A673 (cell line): Measurements from ENCODE around the gene SAFB2.

Experiments
- EZH2 ChIP-seq: fragments of 200-600 bp; sonication (generic); IDR thresholded peaks from 2 replicates; pipeline ENCODE4 v1.6.1; 2017; ENCODE audit warnings: borderline replicate concordance, low read depth, mild to moderate bottlenecking, mixed read lengths, antibody characterized with exemption, low read length; ENCODE audit not compliant: poor library complexity, severe bottlenecking
- TF ChIP-seq, protein P1 (sequence below): fragments of 300-800, 200-600 bp; sonication (generic); conservative IDR thresholded peaks from 2 replicates; pipeline ENCODE4 v1.5.1; 2017; ENCODE audit warnings: low read depth, mild to moderate bottlenecking, antibody characterized with exemption, low read length, moderate library complexity, mixed read lengths

DNA sequence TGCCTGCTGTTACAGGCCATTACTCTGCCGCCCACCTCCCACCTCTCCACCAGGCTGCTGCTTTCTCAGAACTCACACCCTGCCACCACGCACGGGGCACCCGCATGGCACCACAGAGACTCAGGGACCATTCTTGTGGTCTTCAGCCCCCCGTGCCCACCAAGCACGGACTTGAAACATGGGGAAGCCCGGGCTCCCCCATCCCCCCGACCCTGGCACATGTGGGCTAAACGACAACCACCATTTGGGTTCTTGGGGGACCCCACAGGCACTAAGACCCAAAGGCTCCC is 31.8 kb downstream of the SAFB2 start:
- TF ChIP-seq, protein P1, sequence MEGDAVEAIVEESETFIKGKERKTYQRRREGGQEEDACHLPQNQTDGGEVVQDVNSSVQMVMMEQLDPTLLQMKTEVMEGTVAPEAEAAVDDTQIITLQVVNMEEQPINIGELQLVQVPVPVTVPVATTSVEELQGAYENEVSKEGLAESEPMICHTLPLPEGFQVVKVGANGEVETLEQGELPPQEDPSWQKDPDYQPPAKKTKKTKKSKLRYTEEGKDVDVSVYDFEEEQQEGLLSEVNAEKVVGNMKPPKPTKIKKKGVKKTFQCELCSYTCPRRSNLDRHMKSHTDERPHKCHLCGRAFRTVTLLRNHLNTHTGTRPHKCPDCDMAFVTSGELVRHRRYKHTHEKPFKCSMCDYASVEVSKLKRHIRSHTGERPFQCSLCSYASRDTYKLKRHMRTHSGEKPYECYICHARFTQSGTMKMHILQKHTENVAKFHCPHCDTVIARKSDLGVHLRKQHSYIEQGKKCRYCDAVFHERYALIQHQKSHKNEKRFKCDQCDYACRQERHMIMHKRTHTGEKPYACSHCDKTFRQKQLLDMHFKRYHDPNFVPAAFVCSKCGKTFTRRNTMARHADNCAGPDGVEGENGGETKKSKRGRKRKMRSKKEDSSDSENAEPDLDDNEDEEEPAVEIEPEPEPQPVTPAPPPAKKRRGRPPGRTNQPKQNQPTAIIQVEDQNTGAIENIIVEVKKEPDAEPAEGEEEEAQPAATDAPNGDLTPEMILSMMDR = no peak
- no peak for TF ChIP-seq EZH2
